Memory B cell (primary cell): ENCODE results near the gene CLEC3B.
"Not testable (repeated sequence)": the region's sequence is repeated elsewhere in the genome, so short reads cannot be mapped to it uniquely, and the experiment has no call there.

ENCODE experiments used
- ATAC-seq: fragments of 150-1000 bp; cut with Tn5 transposase; 2 replicates; pipeline ENCODE4 v1.10.0; 2021; ENCODE audit warnings: low read depth, mild to moderate bottlenecking, moderate library complexity
- DNase-seq, 2 donors: peaks; one replicate each; pipeline ENCODE4 v3.0.0; 2022; ENCODE audit warnings: low spot score in 2 of 2
- H3K27ac Mint-ChIP-seq: one replicate; pipeline ENCODE4 v1.8.0; 2022; ENCODE audit warnings: mild to moderate bottlenecking, moderate library complexity, mixed read lengths
- H3K27me3 Mint-ChIP-seq: one replicate; pipeline ENCODE4 v1.8.0; 2022; ENCODE audit warnings: mixed read lengths
- H3K36me3 Mint-ChIP-seq: one replicate; pipeline ENCODE4 v1.8.0; 2022; ENCODE audit warnings: mild to moderate bottlenecking, mixed read lengths
- H3K4me1 Mint-ChIP-seq: one replicate; pipeline ENCODE4 v1.8.0; 2022; ENCODE audit warnings: mixed read lengths
- H3K4me3 Mint-ChIP-seq: one replicate; pipeline ENCODE4 v1.8.0; 2022; ENCODE audit warnings: mild to moderate bottlenecking, moderate library complexity, mixed read lengths
- H3K9me3 Mint-ChIP-seq: one replicate; pipeline ENCODE4 v1.8.0; 2022; ENCODE audit warnings: mixed read lengths

CLEC3B gene, protein sequence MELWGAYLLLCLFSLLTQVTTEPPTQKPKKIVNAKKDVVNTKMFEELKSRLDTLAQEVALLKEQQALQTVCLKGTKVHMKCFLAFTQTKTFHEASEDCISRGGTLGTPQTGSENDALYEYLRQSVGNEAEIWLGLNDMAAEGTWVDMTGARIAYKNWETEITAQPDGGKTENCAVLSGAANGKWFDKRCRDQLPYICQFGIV

DNA sequence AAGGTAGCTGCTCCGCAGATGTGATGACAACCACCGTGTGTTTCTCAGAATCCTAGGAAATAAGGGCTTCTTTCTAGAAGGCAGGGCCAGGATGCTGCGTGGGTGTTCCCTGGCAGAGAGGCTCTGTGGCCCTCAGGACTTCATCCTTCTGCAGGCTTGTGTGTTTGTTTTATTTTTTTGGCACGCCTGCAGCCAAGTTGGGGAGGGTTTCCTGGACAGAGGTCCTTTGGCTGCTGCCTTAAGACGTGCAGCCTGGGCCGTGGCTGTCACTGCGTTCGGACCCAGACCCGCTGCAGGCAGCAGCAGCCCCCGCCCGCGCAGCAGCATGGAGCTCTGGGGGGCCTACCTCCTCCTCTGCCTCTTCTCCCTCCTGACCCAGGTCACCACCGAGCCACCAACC lies at the start of gene CLEC3B:
TSS of gene CLEC3B (plus strand) at position 266 of the 400 bp plus-strand sequence. CDS start at position 326, 60 bp downstream.
- ATAC-seq = no peak
- Mint-ChIP-seq H3K36me3 (no peaks in the 10 kb centered on the region), H3K27ac (no peak within 1 kb of the TSS), H3K4me3 (no peak within 1 kb of the TSS), H3K9me3 (no peaks in the 10 kb centered on the region), H3K27me3 (peaks cover 20% of the 10 kb centered on the region), H3K4me1 (peaks cover 2% of the 10 kb centered on the region)
- no peak for DNase-seq

DNA sequence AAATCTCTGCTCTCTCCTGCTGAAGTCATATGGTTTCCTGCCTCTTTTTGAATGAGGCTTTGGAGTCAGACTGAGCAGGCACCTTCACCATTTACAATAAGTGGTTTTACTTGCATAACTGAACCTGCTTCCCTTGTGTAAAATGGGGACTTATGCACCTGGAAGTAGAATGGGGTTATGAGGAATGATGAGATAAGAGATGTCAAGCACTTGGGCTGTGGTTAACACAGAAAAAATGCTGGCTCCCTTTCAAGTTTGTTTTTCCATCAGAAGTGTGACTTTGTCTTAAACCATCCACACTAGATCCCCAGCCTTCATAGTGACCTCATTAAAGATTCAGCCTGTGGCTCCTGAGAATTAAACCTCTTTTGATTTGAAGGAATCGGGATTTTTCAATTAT lies 44.9 kb upstream of the CLEC3B start:
- H3K4me3 Mint-ChIP-seq = no peak overlapping the region
- no peak overlapping the region for H3K27ac Mint-ChIP-seq
- peaks cover 5% of the 10 kb centered on the region for H3K36me3 Mint-ChIP-seq
- H3K9me3 Mint-ChIP-seq = no peaks in the 10 kb centered on the region
- peaks cover 37% of the 10 kb centered on the region for H3K4me1 Mint-ChIP-seq
- DNase-seq (no peak), ATAC-seq (no peak)
- no peaks in the 10 kb centered on the region for H3K27me3 Mint-ChIP-seq

DNA sequence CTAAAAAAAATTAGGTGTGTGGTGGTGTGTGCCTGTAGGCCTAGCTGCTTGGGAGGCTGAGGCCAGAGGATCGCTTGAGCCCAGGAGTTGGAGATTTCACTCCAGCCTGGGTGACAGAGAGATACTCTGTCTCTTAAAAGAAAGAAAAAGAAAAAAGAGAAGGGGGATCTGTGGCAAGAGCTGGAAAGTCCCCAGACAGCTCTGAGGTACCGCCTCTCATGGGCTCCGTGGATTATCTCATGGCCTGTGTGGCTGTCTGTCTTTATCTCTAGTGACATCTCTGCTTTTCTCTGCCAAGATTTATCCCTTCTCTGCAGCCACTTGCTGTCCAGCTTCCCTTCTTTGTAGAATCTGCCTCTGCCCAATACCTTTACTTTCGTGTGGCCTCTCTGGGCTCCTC lies 44.4 kb upstream of the CLEC3B start:
- H3K9me3 Mint-ChIP-seq = no peaks in the 10 kb centered on the region
- no peaks in the 10 kb centered on the region for H3K27me3 Mint-ChIP-seq
- DNase-seq = no peak
- peak overlapping the region; percentile 50 for H3K27ac Mint-ChIP-seq
- H3K4me3 Mint-ChIP-seq = peak overlapping the region; percentile 43
- H3K36me3 Mint-ChIP-seq = peaks cover 5% of the 10 kb centered on the region
- ATAC-seq = peak; percentile 82
- peaks cover 37% of the 10 kb centered on the region for H3K4me1 Mint-ChIP-seq

DNA sequence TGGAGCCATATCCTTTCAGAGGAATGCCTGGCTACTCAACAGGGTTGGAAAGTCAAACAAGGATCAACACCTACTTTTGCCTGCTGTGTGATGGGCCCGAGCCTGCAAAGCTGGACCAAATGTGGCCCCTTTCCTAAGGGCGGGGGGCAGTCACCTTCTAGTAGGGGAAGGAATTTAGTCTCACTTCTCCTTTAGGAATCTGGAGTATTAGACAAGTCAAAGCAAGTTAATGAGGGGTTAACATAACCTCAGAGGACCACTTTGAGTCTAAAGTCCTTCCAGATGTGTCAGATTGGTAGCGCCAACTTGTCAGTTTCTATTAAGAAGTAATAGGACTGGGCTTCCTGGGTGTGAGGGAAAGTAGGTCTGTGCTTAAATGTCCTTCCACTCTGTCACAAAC lies 43.3 kb upstream of the CLEC3B start:
- H3K4me1 Mint-ChIP-seq = peaks cover 32% of the 10 kb centered on the region
- ATAC-seq (no peak), DNase-seq (no peak)
- no peak overlapping the region for H3K4me3 Mint-ChIP-seq
- peaks cover 5% of the 10 kb centered on the region for H3K36me3 Mint-ChIP-seq
- no peak overlapping the region for H3K27ac Mint-ChIP-seq
- no peaks in the 10 kb centered on the region for H3K27me3 Mint-ChIP-seq
- no peaks in the 10 kb centered on the region for H3K9me3 Mint-ChIP-seq

DNA sequence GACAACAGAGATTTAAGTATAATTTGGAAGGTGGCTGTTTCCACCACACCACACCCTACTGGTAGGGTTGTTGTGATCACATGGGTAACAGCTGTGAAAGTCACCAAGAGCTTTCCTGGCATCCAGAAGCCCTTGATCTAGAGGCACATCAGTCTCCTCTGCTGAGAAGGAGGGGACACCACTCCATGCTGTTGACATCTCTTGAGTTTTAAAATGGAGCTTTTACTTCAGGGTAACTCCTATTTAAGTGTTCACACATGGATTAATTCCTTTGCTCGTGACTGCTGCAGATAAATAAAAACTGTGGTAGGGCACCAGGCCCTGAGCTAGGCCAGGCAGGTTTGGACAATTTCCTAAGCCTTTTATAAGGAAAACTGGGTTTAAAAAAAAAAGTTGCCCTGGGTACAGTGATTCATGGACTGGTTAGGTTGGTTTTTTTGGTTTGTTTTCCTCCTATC lies 42.6 kb upstream of the CLEC3B start:
- DNase-seq (no peak), ATAC-seq (no peak)
- no peaks in the 10 kb centered on the region for H3K27me3 Mint-ChIP-seq
- peaks cover 32% of the 10 kb centered on the region for H3K4me1 Mint-ChIP-seq
- peaks cover 3% of the 10 kb centered on the region for H3K36me3 Mint-ChIP-seq
- no peak overlapping the region for H3K27ac Mint-ChIP-seq
- no peaks in the 10 kb centered on the region for H3K9me3 Mint-ChIP-seq
- H3K4me3 Mint-ChIP-seq = no peak overlapping the region

DNA sequence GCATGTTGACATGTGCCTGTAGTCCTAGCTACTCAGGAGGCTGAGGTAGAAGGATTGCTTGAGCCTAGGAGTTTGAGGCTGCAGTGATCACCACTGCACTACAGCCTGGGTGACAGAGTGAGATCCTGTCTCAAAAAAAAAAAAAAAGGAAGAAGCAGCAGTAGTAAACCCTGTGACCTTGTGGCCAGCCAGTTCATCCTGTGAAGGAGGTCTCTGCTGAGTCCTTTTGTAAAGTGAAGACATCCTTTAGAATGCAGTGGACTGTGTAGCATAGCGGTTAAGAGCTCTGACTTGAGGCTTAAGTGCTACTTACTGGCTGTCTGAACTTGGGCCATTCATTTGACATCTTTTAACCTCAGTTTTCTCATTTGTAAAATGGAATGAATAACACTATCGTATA lies 41.8 kb upstream of the CLEC3B start:
- ATAC-seq (no peak), DNase-seq (no peak)
- Mint-ChIP-seq H3K27ac (no peak overlapping the region), H3K4me1 (peaks cover 31% of the 10 kb centered on the region), H3K36me3 (peaks cover 7% of the 10 kb centered on the region), H3K9me3 (no peaks in the 10 kb centered on the region), H3K27me3 (no peaks in the 10 kb centered on the region), H3K4me3 (no peak overlapping the region)

DNA sequence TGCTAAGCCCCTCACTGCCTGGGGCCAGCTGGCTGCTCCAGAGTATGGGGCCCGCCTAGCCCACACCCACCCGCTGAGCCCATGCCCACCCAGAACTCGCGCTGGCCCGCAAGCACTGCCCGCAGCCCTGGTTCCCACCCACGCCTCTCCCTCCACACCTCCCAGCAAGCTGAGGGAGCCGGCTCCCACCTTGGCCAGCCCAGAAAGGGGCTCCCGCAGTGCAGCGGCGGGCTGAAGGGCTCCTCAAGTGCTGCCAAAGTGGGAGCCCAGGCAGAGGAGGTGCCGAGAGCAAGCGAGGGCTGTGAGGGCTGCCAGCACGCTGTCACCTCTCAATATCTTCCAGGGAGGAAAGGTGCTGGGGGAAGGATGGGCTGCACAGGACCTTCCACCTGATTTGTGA lies 39.8 kb upstream of the CLEC3B start:
- peaks cover 21% of the 10 kb centered on the region for H3K4me1 Mint-ChIP-seq

DNA sequence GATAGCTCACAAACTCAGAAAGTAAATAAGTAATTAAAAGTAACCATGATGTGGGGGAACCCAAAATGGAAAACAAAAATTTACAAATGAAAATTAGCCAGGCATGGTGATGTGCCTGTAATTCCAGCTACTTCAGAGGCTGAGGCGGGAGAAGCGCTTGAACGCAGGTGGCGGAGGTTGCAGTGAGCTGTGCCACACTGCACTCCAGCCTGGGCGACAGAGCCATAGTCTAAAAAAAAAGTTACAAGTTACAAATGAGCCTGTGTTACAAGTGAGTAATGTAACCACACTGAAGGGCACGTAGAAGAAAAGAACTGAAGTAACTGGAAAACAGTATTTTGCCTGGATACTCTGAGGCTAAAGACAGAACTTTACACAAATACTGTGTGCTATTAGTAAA lies 38.8 kb upstream of the CLEC3B start:
- Mint-ChIP-seq H3K36me3 (peaks cover 12% of the 10 kb centered on the region), H3K4me3 (no peak overlapping the region), H3K27ac (no peak overlapping the region), H3K4me1 (peaks cover 13% of the 10 kb centered on the region), H3K27me3 (no peaks in the 10 kb centered on the region), H3K9me3 (no peaks in the 10 kb centered on the region)
- no peak for DNase-seq
- no peak for ATAC-seq

More for the DNA sequence above, 39.8 kb upstream of the CLEC3B start:
- H3K9me3 Mint-ChIP-seq, H3K27me3 Mint-ChIP-seq, H3K27ac Mint-ChIP-seq, ATAC-seq, DNase-seq, H3K4me3 Mint-ChIP-seq: not testable (repeated sequence)
- H3K36me3 Mint-ChIP-seq = peaks cover 12% of the 10 kb centered on the region

DNA sequence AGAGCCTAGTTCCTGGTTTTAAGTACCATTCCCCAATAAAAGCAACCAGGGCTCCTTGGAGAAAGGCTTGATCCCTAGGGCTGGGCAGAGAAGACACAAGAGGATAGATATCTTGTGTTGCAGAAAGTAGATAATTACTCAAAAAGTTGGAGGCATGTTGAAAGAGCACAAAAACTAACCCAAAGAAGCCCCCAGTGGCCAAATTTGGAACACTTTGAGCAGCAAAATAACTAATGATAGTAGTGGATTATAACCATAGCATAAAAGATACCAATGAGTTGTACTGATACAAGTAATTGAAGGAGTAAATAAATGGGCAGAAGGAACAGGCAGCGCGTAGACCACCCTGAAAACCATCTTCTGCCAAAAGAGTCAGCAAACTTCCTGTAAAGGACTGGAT lies 38.0 kb upstream of the CLEC3B start:
- ATAC-seq = no peak

DNA sequence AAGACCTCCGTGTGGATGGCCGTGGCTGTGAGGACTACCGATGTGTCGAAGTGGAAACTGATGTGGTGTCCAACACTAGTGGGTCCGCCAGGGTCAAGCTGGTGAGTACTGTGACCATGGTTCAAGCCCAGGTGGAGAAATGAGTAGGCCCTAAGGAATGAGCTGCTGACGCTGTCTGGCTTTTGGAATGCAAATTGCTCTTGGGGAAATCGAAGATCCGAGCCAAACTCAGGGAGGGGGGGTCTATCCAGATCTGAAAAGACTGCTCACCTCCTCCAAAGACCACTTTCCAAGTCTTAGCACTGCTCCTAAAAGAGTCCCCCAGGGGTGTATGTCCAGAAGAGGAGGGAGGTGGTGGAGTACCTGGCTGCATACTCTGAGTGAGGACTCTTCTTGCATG lies 37.0 kb upstream of the CLEC3B start:
- no peak overlapping the region for H3K4me3 Mint-ChIP-seq
- DNase-seq (no peak), ATAC-seq (no peak)
- no peaks in the 10 kb centered on the region for H3K27me3 Mint-ChIP-seq
- peaks cover 8% of the 10 kb centered on the region for H3K4me1 Mint-ChIP-seq
- peaks cover 16% of the 10 kb centered on the region for H3K36me3 Mint-ChIP-seq
- H3K27ac Mint-ChIP-seq = no peak overlapping the region
- H3K9me3 Mint-ChIP-seq = no peaks in the 10 kb centered on the region

More for the DNA sequence above, 38.0 kb upstream of the CLEC3B start:
- no peak overlapping the region for H3K27ac Mint-ChIP-seq
- DNase-seq = no peak
- peaks cover 8% of the 10 kb centered on the region for H3K4me1 Mint-ChIP-seq
- H3K36me3 Mint-ChIP-seq = peaks cover 12% of the 10 kb centered on the region
- H3K9me3 Mint-ChIP-seq = no peaks in the 10 kb centered on the region
- no peaks in the 10 kb centered on the region for H3K27me3 Mint-ChIP-seq
- H3K4me3 Mint-ChIP-seq = no peak overlapping the region

DNA sequence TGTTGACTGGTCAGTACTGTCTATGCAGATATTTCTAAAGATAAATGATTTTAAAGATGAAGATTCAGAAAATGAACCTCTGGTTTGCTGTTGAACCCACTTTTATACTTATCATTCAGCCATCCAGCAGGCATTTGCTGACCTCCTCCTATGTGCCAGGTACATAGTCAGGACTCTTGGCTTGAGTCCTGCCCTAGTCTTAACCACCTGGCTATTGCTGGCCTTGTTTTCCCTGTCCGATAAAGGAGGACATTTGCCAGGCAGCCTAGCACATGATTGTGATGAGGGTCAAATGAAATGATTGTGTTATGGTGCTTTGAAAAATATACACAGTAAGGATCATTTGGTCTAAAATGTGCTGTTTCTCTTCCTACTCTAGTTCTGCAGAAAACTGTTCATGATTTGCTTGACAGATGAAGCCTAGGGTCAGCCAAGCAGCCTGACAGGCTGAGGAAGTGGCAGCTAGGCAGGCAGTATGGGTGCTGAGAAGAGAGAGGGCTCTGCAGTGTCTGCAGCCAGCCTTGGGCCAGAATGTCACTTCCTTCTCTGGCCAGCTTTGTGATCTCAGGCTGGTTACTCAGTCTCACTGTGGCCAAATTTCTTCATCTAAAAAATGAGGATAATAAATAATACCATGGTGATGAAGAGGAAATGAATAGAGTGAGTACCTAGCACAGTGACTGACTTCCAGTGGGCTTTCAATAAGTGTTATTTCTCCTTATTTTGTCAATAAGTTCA lies 36.3 kb upstream of the CLEC3B start:
- Mint-ChIP-seq H3K27ac (no peak overlapping the region), H3K27me3 (no peaks in the 10 kb centered on the region), H3K36me3 (peaks cover 18% of the 10 kb centered on the region), H3K9me3 (no peaks in the 10 kb centered on the region), H3K4me1 (peaks cover 10% of the 10 kb centered on the region), H3K4me3 (no peak overlapping the region)
- DNase-seq (no peak), ATAC-seq (no peak)

DNA sequence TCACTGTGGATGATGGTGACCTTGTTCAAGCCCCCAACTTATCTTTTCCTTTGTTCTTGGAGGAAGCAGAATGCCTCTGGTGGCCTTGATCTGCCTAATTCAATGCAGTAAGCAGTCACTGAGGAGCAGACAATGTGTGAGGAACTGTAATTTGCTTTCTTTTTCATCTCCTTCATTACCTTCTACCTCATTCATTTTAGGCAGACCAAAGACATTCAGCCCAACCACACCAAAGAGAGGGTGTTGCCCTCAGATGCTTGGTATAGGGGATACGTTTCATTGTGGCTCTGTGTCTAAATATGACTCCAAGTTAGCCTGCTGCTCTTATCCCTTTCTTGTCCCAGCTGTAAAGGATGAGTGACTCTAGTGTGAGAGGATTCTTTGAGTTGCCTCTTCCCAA lies 34.8 kb upstream of the CLEC3B start:
- Mint-ChIP-seq H3K27ac (no peak overlapping the region), H3K36me3 (peaks cover 19% of the 10 kb centered on the region), H3K9me3 (no peaks in the 10 kb centered on the region), H3K4me1 (peaks cover 10% of the 10 kb centered on the region), H3K4me3 (no peak overlapping the region), H3K27me3 (no peaks in the 10 kb centered on the region)
- no peak for ATAC-seq
- no peak for DNase-seq

DNA sequence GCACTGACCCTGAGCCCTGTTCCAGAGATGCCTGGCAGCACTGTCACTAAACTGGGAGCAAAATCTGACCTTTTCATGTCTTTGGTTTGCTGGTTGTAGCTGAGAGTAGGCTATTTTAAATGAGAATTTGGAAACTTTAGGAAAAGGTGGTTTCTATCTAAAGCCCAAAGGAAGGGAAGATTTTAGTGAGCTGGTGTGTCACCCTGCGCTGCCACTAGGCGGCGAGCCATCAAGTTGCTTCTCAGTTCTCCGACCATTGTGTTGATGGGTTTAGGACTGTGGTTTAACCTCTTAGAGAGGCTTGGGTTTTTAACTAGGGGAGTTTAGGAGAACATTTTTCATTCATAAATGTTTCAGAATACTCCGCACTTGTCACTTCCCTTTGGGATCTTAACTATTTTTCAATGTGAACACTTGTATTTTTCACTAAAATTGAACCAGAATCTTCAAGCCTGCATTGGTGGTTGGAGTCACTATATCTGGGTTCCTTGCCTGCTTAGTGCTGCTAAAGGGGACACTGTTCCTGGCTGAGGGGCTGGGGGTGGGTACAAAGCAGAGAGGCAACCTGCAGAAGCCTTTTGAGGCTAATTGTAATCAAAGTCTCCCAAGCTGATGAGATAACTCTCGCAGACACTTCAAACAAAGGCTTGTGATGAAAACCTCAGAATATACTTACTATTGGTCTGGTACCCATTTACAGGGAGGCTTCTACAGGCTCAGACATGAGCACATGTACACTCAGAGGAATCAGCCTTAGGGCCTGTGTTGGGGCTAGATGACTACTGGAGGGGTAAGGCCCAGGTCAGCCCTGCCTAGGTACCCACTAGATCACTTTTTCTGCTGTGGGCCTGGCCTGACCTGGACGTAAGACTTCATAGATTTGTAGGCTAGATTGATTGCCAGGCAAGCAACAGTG lies 33.3 kb upstream of the CLEC3B start:
- H3K27ac Mint-ChIP-seq = no peak overlapping the region
- H3K36me3 Mint-ChIP-seq = peaks cover 25% of the 10 kb centered on the region
- peaks cover 15% of the 10 kb centered on the region for H3K4me1 Mint-ChIP-seq
- ATAC-seq (no peak), DNase-seq (no peak)
- no peaks in the 10 kb centered on the region for H3K9me3 Mint-ChIP-seq
- H3K4me3 Mint-ChIP-seq = no peak overlapping the region
- H3K27me3 Mint-ChIP-seq = no peaks in the 10 kb centered on the region
